HEK293T (cell line): Measurements from ENCODE around the gene CFAP70.

ENCODE experiments used
- CTCF ChIA-PET: fragments of 350-600 bp; formaldehyde crosslinking; extraction: SDS; loops from one replicate; lab custom pipeline; 2021; ENCODE audit warnings: antibody characterized with exemption, inconsistent platforms; lab: Yijun Ruan, JAX
- POLR2A ChIA-PET: fragments of 350-600 bp; formaldehyde crosslinking; extraction: SDS; loops from one replicate; lab custom pipeline; 2020; ENCODE audit warnings: antibody characterized with exemption, inconsistent platforms; lab: Yijun Ruan, JAX
- DNase-seq: peaks from one replicate; pipeline ENCODE4 v3.0.0; 2012; ENCODE audit warnings: mixed read lengths; ENCODE audit errors: extremely low spot score
- ARNT ChIP-seq: fragments of 450-650 bp; IDR thresholded peaks from 2 replicates; pipeline ENCODE4 v1.6.1; 2017; ENCODE audit warnings: mild to moderate bottlenecking
- BHLHE40 ChIP-seq: fragments of 450-650 bp; IDR thresholded peaks from 2 replicates; pipeline ENCODE4 v1.6.1; 2016; ENCODE audit warnings: mild to moderate bottlenecking, moderate library complexity, borderline replicate concordance
- CTBP1 ChIP-seq: fragments of 450-650 bp; IDR thresholded peaks from 2 replicates; pipeline ENCODE4 v1.6.1; 2016; ENCODE audit warnings: borderline replicate concordance
- ELF4 ChIP-seq: fragments of 450-650 bp; IDR thresholded peaks from 2 replicates; pipeline ENCODE4 v1.6.1; 2017; ENCODE audit warnings: antibody characterized with exemption
- FOXA1 ChIP-seq: fragments of 450-650 bp; IDR thresholded peaks from 2 replicates; pipeline ENCODE4 v1.6.1; 2016; ENCODE audit warnings: mild to moderate bottlenecking
- FOXK2 ChIP-seq: fragments of 450-650 bp; IDR thresholded peaks from 2 replicates; pipeline ENCODE4 v1.6.1; 2016; ENCODE audit warnings: mild to moderate bottlenecking
- FOXM1 ChIP-seq: fragments of 450-650 bp; IDR thresholded peaks from 2 replicates; pipeline ENCODE4 v1.6.1; 2017; ENCODE audit warnings: mild to moderate bottlenecking, borderline replicate concordance
- HDGF ChIP-seq: fragments of 450-650 bp; IDR thresholded peaks from 2 replicates; pipeline ENCODE4 v1.6.1; 2017; ENCODE audit warnings: antibody characterized with exemption, borderline replicate concordance
- L3MBTL2 ChIP-seq: fragments of 450-650 bp; conservative IDR thresholded peaks from 2 replicates; pipeline ENCODE4 v1.6.1; 2016; ENCODE audit warnings: mild to moderate bottlenecking
- LEF1 ChIP-seq: fragments of 450-650 bp; IDR thresholded peaks from 2 replicates; pipeline ENCODE4 v1.6.1; 2017; ENCODE audit warnings: mild to moderate bottlenecking, borderline replicate concordance
- NFRKB ChIP-seq: fragments of 450-650 bp; IDR thresholded peaks from 2 replicates; pipeline ENCODE4 v1.6.1; 2016; ENCODE audit warnings: mild to moderate bottlenecking, moderate library complexity
- SP1 ChIP-seq: fragments of 450-650 bp; IDR thresholded peaks from 2 replicates; pipeline ENCODE4 v1.6.1; 2017
- SUZ12 ChIP-seq: fragments of 450-650 bp; IDR thresholded peaks from 2 replicates; pipeline ENCODE4 v1.6.1; 2016; ENCODE audit warnings: mild to moderate bottlenecking
- TARDBP ChIP-seq: fragments of 450-650 bp; IDR thresholded peaks from 2 replicates; pipeline ENCODE4 v1.6.1; 2016
- ZNF384 ChIP-seq: fragments of 450-650 bp; IDR thresholded peaks from 2 replicates; pipeline ENCODE4 v1.6.1; 2016
- TF ChIP-seq, protein P1 (sequence below): fragments of 450-650 bp; IDR thresholded peaks from 2 replicates; pipeline ENCODE4 v1.6.1; 2016

The CFAP70 gene

DNA sequence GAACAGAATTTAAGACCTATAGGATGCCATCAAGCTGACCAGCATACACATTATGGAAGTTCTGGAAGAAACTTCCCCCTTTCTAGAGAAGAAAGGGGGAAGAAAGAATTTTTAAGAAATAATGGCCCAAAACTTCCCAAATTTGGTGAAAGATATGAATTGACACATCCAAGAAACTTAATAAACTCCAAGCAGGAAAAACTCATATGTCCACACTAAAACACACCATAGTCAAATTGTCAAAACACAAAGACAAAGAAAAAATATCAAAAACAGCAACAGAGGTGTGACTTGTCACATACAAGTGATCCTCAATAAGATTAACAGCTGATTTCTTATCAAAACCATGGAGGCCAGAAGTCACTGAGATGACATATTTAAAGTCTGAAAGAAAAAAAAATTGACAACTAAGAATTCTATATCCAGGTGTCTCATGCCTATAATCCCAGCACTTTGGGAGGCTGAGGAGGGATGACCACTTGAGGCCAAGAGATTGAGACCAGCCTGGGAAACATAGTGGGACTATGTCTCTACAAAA lies 52.4 kb downstream of the CFAP70 start:
- TF ChIP-seq FOXM1, result no peak
- no peak for TF ChIP-seq TARDBP
- no peak for TF ChIP-seq ARNT
- TF ChIP-seq ELF4, result no peak
- no peak for TF ChIP-seq FOXA1
- no peak for TF ChIP-seq L3MBTL2
- no peak for TF ChIP-seq SP1
- TF ChIP-seq BHLHE40, result no peak
- no peak for TF ChIP-seq NFRKB
- TF ChIP-seq FOXK2, result no peak
- no peak for TF ChIP-seq CTBP1
- no peak for TF ChIP-seq LEF1
- no peak for TF ChIP-seq HDGF
- DNase-seq, result no peak
- CTCF ChIA-PET, result no interaction called here
- POLR2A ChIA-PET, result no interaction called here

DNA sequence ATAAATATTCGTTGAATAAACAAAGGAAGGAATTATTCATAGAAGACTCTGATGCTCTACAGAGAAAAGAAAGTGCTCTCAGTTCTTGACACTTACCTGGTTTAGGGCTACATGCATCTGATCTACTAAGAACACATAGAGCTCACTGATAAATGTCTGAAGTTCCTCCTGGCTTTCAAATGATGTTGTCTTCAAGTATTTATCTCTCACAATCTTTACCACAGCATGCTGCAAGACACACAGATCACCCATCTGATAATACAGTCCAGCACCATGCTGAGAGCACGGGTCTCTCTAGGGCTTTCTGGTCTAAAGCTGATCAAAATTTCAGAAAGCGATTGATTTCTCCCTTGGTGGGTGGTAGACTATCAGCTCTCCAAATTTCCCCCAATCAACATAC lies 61.7 kb downstream of the CFAP70 start:
- DNase-seq, result no peak
- ChIA-PET CTCF (no interaction called here), POLR2A (interaction anchor here (1.1 kb wide), 1 partner anchor 62 kb away, joined by 3 read pairs; the partner anchor contains the start of gene CFAP70)
- TF ChIP-seq LEF1 (no peak), NFRKB (no peak), L3MBTL2 (no peak), HDGF (no peak), FOXA1 (no peak), BHLHE40 (no peak), TARDBP (no peak), FOXK2 (no peak), SUZ12 (no peak), ARNT (no peak)

DNA sequence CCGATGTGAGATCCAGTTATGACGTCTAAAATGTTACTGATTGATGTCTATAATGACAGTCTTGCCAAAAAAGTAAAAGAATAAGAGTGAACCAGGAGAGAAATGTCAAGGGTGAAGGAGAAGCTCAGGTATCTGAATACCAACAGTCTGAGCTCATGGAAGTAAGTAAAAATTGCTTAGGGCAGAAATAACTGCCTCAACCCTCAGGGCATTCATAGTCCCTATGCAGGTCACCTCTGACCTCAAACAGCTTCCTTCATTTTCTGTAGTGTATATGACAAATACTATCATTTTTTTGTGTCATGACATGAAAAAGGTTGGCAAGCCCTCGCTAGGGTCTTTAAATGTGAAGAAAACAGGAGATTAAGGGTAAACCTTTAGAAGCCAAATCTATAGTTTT lies 65.2 kb downstream of the CFAP70 start:
- POLR2A ChIA-PET, result no interaction called here
- TF ChIP-seq, protein P1, sequence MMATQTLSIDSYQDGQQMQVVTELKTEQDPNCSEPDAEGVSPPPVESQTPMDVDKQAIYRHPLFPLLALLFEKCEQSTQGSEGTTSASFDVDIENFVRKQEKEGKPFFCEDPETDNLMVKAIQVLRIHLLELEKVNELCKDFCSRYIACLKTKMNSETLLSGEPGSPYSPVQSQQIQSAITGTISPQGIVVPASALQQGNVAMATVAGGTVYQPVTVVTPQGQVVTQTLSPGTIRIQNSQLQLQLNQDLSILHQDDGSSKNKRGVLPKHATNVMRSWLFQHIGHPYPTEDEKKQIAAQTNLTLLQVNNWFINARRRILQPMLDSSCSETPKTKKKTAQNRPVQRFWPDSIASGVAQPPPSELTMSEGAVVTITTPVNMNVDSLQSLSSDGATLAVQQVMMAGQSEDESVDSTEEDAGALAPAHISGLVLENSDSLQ, result no peak
- TF ChIP-seq FOXK2 (no peak), SUZ12 (no peak), L3MBTL2 (no peak), HDGF (no peak), ELF4 (no peak), ZNF384 (no peak), NFRKB (no peak), LEF1 (no peak), ARNT (no peak), BHLHE40 (no peak), SP1 (no peak), FOXA1 (no peak), FOXM1 (no peak), TARDBP (no peak), CTBP1 (no peak)
- CTCF ChIA-PET, result no interaction called here
- DNase-seq, result no peak

DNA sequence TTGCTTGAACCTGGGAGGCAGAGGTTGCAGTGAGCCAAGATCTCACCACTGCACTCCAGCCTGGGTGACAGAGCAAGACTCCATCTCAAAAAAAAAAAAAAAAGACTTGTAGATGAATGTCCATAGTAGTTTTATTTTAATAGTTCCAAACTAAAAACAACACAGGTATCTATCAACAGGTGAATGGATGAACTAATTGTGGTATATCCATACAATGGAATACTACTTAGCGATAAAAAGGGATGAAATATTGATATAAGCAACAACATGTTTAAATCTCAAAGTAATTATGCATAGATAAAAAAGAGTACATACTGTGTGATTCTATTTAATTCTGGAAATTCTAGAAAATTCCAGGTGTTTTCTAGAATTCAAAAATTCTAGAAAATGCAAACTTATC lies 68.7 kb downstream of the CFAP70 start:
- ChIA-PET CTCF (no interaction called here), POLR2A (no interaction called here)
- TF ChIP-seq BHLHE40, result no peak
- no peak for TF ChIP-seq ELF4
- DNase-seq, result no peak

DNA sequence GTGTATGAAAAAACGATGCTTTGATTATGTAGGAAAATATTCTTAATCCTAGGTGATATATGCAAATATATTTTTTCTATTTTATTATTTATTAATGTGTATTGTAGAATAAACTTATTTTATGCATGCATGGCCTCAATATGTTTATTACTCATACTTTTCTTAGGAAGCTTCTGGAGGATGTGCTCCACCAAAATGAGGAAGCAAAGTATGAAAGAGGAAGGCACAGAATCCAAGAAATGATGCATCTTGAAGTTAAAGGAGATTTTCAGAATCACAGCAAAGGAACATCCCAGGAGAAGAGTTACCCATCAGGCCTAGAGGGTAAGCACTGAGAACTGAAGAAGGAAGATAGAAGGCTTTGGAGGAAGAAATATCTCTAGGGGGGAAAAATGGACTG lies 71.2 kb downstream of the CFAP70 start:
- DNase-seq, result no peak
- CTCF ChIA-PET, result no interaction called here
- POLR2A ChIA-PET, result no interaction called here
- TF ChIP-seq FOXM1, result no peak
- no peak for TF ChIP-seq TARDBP
- TF ChIP-seq NFRKB, result no peak
- no peak for TF ChIP-seq ZNF384
- no peak for TF ChIP-seq BHLHE40
- TF ChIP-seq FOXA1, result no peak
- TF ChIP-seq LEF1, result no peak
- no peak for TF ChIP-seq L3MBTL2
- TF ChIP-seq ARNT, result no peak
- no peak for TF ChIP-seq SP1
- no peak for TF ChIP-seq CTBP1
- TF ChIP-seq ELF4, result no peak
- no peak for TF ChIP-seq FOXK2
- TF ChIP-seq SUZ12, result no peak
- no peak for TF ChIP-seq HDGF
- TF ChIP-seq, protein P1, result no peak

DNA sequence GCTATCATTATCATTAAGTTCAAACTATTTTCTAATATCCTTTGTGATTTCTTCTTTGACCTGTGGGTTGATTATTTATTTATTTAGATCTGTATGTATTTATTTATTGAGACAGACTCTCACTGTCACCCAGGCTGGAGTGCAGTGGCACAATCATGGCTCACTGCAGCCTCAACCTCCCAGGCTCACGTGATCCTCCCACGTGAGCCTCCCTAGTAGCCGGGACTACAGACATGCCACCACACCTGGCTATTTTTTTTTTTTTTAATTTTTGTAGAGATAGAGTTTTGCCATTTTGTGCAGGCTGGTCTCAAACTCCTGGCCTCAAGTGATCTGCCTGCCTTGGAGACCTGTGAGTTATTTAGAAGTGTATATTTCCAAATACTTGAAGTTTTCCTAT lies 77.6 kb downstream of the CFAP70 start:
- no peak for DNase-seq
- POLR2A ChIA-PET, result no interaction called here
- CTCF ChIA-PET, result no interaction called here
- TF ChIP-seq SP1 (no peak), FOXM1 (no peak), HDGF (no peak), ARNT (no peak), BHLHE40 (no peak), TARDBP (no peak), NFRKB (no peak), FOXK2 (no peak), CTBP1 (no peak), L3MBTL2 (no peak), SUZ12 (no peak), ZNF384 (no peak), ELF4 (no peak), FOXA1 (no peak), LEF1 (no peak)
- TF ChIP-seq, protein P1, result no peak
